HEK293T (cell line): Measurements from ENCODE around the gene AGPAT2.
A peak's percentile ranks its signal among the peaks of the same experiment; 100 is the strongest.

Source experiments
- CTCF ChIA-PET: fragments of 350-600 bp; formaldehyde crosslinking; extraction: SDS; loops from one replicate; lab custom pipeline; 2021; ENCODE audit warnings: antibody characterized with exemption, inconsistent platforms; lab: Yijun Ruan, JAX
- POLR2A ChIA-PET: fragments of 350-600 bp; formaldehyde crosslinking; extraction: SDS; loops from one replicate; lab custom pipeline; 2020; ENCODE audit warnings: antibody characterized with exemption, inconsistent platforms; lab: Yijun Ruan, JAX
- DNase-seq: peaks from one replicate; pipeline ENCODE4 v3.0.0; 2012; ENCODE audit warnings: mixed read lengths; ENCODE audit errors: extremely low spot score
- ARNT ChIP-seq: fragments of 450-650 bp; IDR thresholded peaks from 2 replicates; pipeline ENCODE4 v1.6.1; 2017; ENCODE audit warnings: mild to moderate bottlenecking
- BHLHE40 ChIP-seq: fragments of 450-650 bp; IDR thresholded peaks from 2 replicates; pipeline ENCODE4 v1.6.1; 2016; ENCODE audit warnings: mild to moderate bottlenecking, moderate library complexity, borderline replicate concordance
- CTBP1 ChIP-seq: fragments of 450-650 bp; IDR thresholded peaks from 2 replicates; pipeline ENCODE4 v1.6.1; 2016; ENCODE audit warnings: borderline replicate concordance
- ELF4 ChIP-seq: fragments of 450-650 bp; IDR thresholded peaks from 2 replicates; pipeline ENCODE4 v1.6.1; 2017; ENCODE audit warnings: antibody characterized with exemption
- FOXA1 ChIP-seq: fragments of 450-650 bp; IDR thresholded peaks from 2 replicates; pipeline ENCODE4 v1.6.1; 2016; ENCODE audit warnings: mild to moderate bottlenecking
- FOXK2 ChIP-seq: fragments of 450-650 bp; IDR thresholded peaks from 2 replicates; pipeline ENCODE4 v1.6.1; 2016; ENCODE audit warnings: mild to moderate bottlenecking
- FOXM1 ChIP-seq: fragments of 450-650 bp; IDR thresholded peaks from 2 replicates; pipeline ENCODE4 v1.6.1; 2017; ENCODE audit warnings: mild to moderate bottlenecking, borderline replicate concordance
- HDGF ChIP-seq: fragments of 450-650 bp; IDR thresholded peaks from 2 replicates; pipeline ENCODE4 v1.6.1; 2017; ENCODE audit warnings: antibody characterized with exemption, borderline replicate concordance
- L3MBTL2 ChIP-seq: fragments of 450-650 bp; conservative IDR thresholded peaks from 2 replicates; pipeline ENCODE4 v1.6.1; 2016; ENCODE audit warnings: mild to moderate bottlenecking
- LEF1 ChIP-seq: fragments of 450-650 bp; IDR thresholded peaks from 2 replicates; pipeline ENCODE4 v1.6.1; 2017; ENCODE audit warnings: mild to moderate bottlenecking, borderline replicate concordance
- NFRKB ChIP-seq: fragments of 450-650 bp; IDR thresholded peaks from 2 replicates; pipeline ENCODE4 v1.6.1; 2016; ENCODE audit warnings: mild to moderate bottlenecking, moderate library complexity
- SP1 ChIP-seq: fragments of 450-650 bp; IDR thresholded peaks from 2 replicates; pipeline ENCODE4 v1.6.1; 2017
- SUZ12 ChIP-seq: fragments of 450-650 bp; IDR thresholded peaks from 2 replicates; pipeline ENCODE4 v1.6.1; 2016; ENCODE audit warnings: mild to moderate bottlenecking
- TARDBP ChIP-seq: fragments of 450-650 bp; IDR thresholded peaks from 2 replicates; pipeline ENCODE4 v1.6.1; 2016
- ZNF384 ChIP-seq: fragments of 450-650 bp; IDR thresholded peaks from 2 replicates; pipeline ENCODE4 v1.6.1; 2016
- TF ChIP-seq, protein P1 (sequence below): fragments of 450-650 bp; IDR thresholded peaks from 2 replicates; pipeline ENCODE4 v1.6.1; 2016

The AGPAT2 gene

DNA sequence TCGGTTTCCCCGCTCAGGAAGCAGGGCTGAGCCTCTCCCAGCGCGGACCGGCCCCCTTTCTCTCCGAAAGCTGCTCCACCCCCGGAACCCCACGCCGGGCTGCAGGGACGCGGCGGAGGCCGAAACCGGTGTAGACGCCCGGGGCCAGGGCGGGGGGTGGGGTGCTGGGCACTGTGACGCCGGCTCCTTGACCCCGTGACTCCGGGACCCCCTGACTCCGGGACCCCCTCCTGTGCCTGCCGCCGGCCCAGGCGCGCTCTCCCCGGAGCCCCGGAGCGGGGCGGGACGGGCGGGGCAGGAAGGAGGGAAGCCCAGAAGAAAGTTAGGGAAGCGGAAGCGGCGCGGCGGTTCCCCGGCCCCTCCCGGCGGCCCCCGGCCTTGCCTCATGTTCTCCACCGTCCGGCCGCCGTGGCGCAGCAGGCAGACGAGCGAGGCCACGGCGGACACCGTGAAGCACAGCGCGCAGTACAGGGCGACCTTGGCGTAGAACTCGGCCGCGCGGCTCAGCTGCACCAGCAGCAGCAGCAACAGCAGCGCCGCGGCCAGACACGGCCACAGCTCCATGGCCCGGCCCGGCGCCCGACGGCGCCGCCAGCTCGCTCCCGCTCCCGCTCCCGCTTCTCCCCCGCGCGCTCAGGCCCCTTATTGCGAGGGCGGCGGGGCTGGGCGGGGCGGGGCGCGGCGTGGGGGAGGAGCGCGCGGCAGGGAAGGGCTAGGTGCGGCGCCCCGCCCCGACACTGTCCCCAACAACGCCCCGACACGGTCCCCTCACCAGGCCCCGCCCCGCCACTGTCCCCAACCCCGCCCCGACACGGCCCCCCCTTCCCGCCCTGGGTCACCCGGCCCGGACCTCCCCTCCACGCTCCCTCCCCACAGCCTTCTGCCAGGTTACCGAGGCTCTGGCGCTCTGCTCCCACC is at the start of gene AGPAT2:
Gene AGPAT2 (minus strand): TSS at position 664 of the 918 bp plus-strand sequence. CDS start 100 bp downstream, at position 564.
- ChIA-PET CTCF (interaction anchor here (0.8 to 2.9 kb wide), 2 partner anchors 15 to 32 kb away, joined by 3 to 9 read pairs; no protein-coding TSS in a partner anchor), POLR2A (interaction anchor here (2.1 kb wide), 1 partner anchor 41 kb away, joined by 6 read pairs; no protein-coding TSS in a partner anchor)
- peak; percentile 79 for DNase-seq

DNA sequence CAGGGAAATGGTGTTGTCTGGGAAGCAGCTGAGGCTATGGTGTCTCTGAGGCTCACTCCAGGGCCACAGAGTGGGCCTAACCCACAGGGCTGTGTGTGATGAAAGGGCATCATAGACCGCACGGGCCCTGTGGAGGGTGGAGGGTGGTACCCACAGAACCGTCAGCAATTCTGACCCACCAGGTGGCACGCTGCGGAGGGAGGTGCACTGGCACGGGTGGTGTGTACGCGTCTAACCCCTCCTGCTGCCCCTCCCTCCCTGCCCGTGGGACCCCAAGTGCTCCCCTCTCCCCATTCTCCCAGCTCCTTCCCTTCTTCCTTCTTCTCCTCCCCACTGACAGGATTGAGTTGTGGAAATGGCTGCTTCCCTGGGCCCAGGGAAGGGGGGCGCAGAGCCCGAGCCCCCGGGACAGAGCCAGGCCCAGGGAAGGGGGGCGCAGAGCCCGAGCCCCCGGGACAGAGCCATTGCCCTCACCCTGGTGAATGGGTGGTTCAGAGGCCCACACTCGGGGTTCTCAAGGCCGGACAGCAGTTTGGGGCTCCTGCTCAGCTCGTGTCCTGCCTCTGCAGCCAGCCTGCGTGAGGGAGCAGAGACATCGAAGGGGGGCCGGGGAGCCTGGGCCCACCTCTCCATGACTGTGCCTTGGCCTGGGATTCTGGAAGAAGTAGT is 48.7 kb upstream of the AGPAT2 start:
- TF ChIP-seq HDGF = no peak
- no peak for TF ChIP-seq L3MBTL2
- TF ChIP-seq FOXA1 = no peak
- TF ChIP-seq ZNF384 = no peak
- TF ChIP-seq CTBP1 = no peak
- TF ChIP-seq, protein P1, sequence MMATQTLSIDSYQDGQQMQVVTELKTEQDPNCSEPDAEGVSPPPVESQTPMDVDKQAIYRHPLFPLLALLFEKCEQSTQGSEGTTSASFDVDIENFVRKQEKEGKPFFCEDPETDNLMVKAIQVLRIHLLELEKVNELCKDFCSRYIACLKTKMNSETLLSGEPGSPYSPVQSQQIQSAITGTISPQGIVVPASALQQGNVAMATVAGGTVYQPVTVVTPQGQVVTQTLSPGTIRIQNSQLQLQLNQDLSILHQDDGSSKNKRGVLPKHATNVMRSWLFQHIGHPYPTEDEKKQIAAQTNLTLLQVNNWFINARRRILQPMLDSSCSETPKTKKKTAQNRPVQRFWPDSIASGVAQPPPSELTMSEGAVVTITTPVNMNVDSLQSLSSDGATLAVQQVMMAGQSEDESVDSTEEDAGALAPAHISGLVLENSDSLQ = no peak
- TF ChIP-seq TARDBP = no peak
- no peak for TF ChIP-seq FOXM1
- no peak for TF ChIP-seq SP1
- TF ChIP-seq ELF4 = no peak
- no peak for TF ChIP-seq NFRKB
- TF ChIP-seq SUZ12 = no peak
- TF ChIP-seq ARNT = no peak
- CTCF ChIA-PET = interaction anchor here (0.6 kb wide), 1 partner anchor 142 kb away, joined by 4 read pairs; no protein-coding TSS in a partner anchor
- no peak for DNase-seq
- POLR2A ChIA-PET = no interaction called here

More for the DNA sequence above, at the start of gene AGPAT2:
- no peak for TF ChIP-seq TARDBP
- no peak for TF ChIP-seq LEF1
- no peak for TF ChIP-seq HDGF
- TF ChIP-seq ZNF384 = no peak
- no peak for TF ChIP-seq FOXM1
- TF ChIP-seq CTBP1 = no peak
- TF ChIP-seq BHLHE40 = no peak

DNA sequence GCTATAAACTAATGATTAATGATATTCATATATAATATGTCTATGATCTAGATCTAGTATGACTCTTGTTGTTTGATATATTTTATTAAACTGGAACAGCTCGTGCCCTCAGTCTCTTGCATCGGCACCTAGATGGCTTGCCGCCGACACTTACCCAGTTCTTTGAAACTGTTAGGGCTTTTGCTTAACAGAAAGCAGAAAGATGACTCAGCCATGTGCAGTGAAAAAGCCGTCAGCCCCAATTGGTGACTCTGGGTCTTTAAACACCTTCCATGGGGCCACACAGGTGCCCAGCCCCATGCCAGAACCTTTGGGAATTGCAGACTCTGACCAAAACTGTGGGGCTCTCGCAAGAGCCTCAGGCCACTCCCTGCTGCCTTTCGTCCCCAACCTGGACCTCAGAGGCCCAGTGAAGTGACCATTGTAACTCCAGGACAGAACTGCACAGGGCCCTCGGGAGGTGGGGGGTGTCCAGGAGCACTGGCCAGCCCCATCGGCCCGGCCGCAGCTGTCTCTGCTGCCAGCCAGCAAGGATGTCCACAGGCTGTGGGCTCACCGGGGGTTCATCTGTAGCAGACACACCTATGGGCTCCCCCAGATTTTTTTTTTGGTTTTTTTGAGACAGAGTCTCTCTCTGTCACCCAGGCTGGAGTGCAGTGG is 47.7 kb upstream of the AGPAT2 start:
- DNase-seq = no peak
- ChIA-PET POLR2A (no interaction called here), CTCF (no interaction called here)
- no peak for TF ChIP-seq NFRKB
- no peak for TF ChIP-seq L3MBTL2
- no peak for TF ChIP-seq FOXA1

DNA sequence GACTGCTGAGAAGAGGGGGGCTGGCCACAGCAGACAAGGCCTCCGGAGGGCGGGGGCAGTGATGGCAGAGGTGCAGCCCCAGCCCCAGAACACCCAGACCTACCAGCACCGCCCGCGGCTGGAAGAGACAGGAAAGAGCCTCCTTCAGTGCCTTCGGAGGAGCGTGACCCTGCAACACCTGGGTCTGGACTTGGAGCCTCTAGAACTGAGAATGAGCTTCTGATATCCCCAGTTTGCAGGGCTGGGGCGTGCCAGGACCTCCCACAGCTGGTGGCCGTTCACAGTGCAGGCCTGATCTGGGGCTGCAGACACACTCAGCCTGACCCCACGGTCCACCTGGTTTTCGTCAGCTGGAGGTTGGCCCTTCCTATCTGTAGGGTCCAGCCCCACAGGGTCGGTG is 46.4 kb upstream of the AGPAT2 start:
- DNase-seq = no peak
- CTCF ChIA-PET = no interaction called here

DNA sequence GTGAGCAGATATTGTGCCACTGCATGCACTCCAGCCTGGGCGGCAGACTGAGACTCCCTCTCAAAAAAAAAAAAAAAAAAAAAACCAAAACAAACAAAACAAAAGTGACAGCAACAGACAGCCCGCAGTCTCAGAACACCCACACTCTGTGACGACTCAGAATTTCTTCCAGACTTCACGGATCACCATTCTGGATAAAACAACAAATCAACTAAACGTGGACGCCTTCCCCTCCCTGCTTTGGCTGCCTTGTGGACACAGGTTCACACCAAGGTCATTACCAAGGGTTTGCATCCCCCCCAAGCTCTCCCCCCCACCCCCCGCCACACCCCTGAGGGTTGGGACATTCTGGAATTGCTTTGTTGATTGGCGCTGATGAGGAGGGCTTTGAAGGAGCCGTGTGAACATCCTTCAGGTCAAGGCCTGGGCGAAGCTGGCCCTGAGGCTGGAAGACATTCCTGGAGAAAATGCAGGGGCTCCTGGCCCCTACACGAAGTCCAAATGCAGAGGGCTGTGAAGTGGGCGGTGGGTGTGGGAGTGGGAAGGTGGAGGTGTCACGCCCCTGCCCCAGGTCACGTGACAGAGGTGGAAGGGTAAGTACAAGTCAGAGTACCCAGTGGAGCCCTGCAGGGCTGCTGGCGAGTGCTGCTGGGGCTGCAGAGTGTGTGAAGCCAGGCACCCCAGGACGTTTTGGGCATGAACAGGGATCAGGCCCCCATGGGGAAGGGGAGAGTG is 45.4 kb upstream of the AGPAT2 start:
- no peak for DNase-seq
- ChIA-PET POLR2A (no interaction called here), CTCF (interaction anchor here (0.7 kb wide), 1 partner anchor 25 kb away, joined by 4 read pairs; the partner anchor contains the start of gene LCN8)
- TF ChIP-seq SUZ12 (no peak), TARDBP (no peak), LEF1 (no peak), FOXK2 (no peak), ARNT (no peak), SP1 (no peak), L3MBTL2 (no peak), BHLHE40 (no peak), CTBP1 (no peak), ELF4 (no peak), FOXM1 (no peak), ZNF384 (no peak), FOXA1 (no peak), NFRKB (no peak), HDGF (no peak)
- TF ChIP-seq, protein P1 = no peak

More for the DNA sequence above, 46.4 kb upstream of the AGPAT2 start:
- TF ChIP-seq NFRKB = no peak
- no peak for TF ChIP-seq LEF1
- TF ChIP-seq SUZ12 = no peak
- no peak for TF ChIP-seq SP1
- no peak for TF ChIP-seq ARNT
- POLR2A ChIA-PET = no interaction called here

DNA sequence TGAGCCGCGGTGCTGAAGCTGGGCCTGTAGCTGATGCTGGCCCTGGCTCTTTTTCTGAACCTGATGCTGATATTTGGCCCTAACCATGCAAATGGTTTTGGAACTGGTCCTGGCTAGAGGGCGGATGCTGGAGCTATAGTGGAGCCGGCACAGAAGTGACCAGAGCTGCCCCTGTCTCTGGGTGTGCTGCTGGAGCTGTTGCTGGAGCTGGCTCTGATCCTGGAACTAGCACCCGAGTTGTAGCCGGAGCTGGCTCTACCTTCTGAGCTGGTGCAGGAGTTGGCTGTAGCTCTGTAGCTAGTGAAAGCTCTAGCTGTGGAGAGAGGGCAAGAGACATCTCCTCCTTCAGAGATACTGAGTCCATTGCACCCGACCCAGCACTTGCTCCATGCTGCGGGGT is 42.7 kb upstream of the AGPAT2 start:
- POLR2A ChIA-PET = interaction anchor here (0.7 to 2.6 kb wide), 5 partner anchors 10 to 76 kb away, joined by 3 to 14 read pairs (median 7); partner anchors contain the start of gene LCN8

More for the DNA sequence above, 42.7 kb upstream of the AGPAT2 start:
- TF ChIP-seq NFRKB (no peak), FOXA1 (no peak), FOXM1 (no peak), BHLHE40 (no peak), HDGF (no peak), ARNT (no peak), SUZ12 (no peak), LEF1 (no peak), TARDBP (no peak), ZNF384 (no peak), FOXK2 (no peak)
- TF ChIP-seq, protein P1 = no peak
- no peak for DNase-seq
- CTCF ChIA-PET = interaction anchor here (0.9 to 1.4 kb wide), 3 partner anchors 28 to 66 kb away, joined by 3 to 5 read pairs (median 4); partner anchors contain the start of gene LCN8
